Measurements from ENCODE around the gene TUBB4A.

DNA sequence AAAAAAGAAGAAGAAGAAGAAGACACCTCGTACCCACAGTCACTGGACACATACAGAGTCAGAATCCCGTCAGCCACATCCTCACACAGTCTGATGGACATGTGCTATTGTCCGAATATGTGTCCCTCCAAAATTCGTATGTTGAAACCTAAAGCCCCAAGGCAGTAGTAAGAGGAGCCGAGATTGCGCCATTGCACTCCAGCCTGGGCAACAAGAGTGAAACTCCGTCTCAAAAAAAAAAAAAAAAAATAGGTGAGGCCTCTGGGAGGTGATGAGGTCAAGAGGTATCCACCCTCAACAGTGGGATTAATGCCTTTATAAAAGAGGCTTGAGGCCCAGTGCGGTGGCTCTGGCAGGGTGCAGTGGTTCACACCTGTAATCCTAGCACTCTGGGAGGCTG is 17.9 kb downstream of the TUBB4A start:
- TF ChIP-seq ZFP30 (CRISPR knock-in tag; IDR thresholded peaks at IDR 0.05) (no peak), SNAI2 (CRISPR knock-in tag; IDR thresholded peaks at IDR 0.05) (no peak), GLIS3 (CRISPR knock-in tag; IDR thresholded peaks at IDR 0.05) (no peak), ZNF8 (CRISPR knock-in tag; IDR thresholded peaks at IDR 0.05) (no peak), RARB (CRISPR knock-in tag; IDR thresholded peaks at IDR 0.05) (no peak), ZC3H10 (CRISPR knock-in tag; IDR thresholded peaks at IDR 0.05) (no peak), TOX (CRISPR knock-in tag; IDR thresholded peaks at IDR 0.05; ENCODE audit: borderline replicate concordance) (no peak), ZNF70 (CRISPR knock-in tag; IDR thresholded peaks at IDR 0.05) (no peak)
- TF ChIP-seq, protein P1, sequence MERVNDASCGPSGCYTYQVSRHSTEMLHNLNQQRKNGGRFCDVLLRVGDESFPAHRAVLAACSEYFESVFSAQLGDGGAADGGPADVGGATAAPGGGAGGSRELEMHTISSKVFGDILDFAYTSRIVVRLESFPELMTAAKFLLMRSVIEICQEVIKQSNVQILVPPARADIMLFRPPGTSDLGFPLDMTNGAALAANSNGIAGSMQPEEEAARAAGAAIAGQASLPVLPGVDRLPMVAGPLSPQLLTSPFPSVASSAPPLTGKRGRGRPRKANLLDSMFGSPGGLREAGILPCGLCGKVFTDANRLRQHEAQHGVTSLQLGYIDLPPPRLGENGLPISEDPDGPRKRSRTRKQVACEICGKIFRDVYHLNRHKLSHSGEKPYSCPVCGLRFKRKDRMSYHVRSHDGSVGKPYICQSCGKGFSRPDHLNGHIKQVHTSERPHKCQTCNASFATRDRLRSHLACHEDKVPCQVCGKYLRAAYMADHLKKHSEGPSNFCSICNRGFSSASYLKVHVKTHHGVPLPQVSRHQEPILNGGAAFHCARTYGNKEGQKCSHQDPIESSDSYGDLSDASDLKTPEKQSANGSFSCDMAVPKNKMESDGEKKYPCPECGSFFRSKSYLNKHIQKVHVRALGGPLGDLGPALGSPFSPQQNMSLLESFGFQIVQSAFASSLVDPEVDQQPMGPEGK (CRISPR knock-in tag; IDR thresholded peaks at IDR 0.05; ENCODE audit: borderline replicate concordance): no peak

Measured in SK-N-SH treated with all-trans-retinoic acid at 6 μM for 48 hours (cell line).